GM12801 (cell line): ENCODE measurements around the gene PLPP4.

Source experiments
- CTCF ChIP-seq: IDR thresholded peaks from one replicate; pipeline ENCODE4 v1.5.1; 2011; ENCODE audit warnings: control low read depth; ENCODE audit not compliant: insufficient read length; ENCODE audit errors: extremely low read depth

The PLPP4 gene

DNA sequence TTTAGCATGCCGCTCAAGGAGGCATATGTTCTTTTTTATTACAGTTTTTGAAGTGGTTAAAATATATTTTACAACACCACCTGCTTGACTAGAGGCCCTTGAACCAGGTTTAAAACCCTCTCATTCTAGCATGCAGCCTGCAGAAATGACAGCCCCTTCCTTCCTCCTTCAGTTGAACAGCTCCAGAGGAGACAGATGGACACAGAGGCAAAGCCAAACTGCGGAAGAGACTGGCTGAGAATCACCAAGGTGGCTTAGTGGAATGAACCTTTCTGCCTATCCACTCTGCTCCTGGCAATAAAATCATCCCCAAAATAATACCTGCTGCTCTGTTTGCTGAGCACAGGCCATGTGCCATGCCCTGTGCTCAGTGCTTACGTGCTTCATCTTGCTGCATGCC is 23.9 kb upstream of the PLPP4 start:
- TF ChIP-seq CTCF = no peak

GRCh38 chr10:120436439-120437112 is 20.5 kb upstream of the PLPP4 start:
- TF ChIP-seq CTCF = no peak

- no peak for TF ChIP-seq CTCF
These were observed 19.5 kb upstream of the PLPP4 start for GRCh38 chr10:120437541-120437940.

DNA sequence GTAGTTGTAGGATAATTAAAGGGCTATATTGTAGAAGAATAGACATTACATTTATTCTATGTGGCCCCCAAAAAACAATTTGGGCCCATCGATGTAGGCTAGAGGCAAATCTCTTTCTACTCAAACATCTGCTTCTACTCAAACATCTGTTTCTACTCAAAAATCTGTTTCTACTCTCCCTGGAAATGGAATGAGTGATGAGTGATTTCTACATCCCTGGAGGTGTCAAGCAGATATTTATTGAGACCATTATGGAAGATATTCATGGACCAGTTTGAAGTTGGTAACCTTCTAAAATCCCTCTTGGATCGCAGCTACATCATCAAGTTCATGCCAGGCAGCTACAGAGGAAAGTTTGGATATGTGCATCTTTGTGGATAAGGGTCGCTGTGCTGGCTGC is 5.1 kb upstream of the PLPP4 start:
- TF ChIP-seq CTCF = no peak

GRCh38 chr10:120453319-120453718 is 3.7 kb upstream of the PLPP4 start:
- TF ChIP-seq CTCF = no peak

DNA sequence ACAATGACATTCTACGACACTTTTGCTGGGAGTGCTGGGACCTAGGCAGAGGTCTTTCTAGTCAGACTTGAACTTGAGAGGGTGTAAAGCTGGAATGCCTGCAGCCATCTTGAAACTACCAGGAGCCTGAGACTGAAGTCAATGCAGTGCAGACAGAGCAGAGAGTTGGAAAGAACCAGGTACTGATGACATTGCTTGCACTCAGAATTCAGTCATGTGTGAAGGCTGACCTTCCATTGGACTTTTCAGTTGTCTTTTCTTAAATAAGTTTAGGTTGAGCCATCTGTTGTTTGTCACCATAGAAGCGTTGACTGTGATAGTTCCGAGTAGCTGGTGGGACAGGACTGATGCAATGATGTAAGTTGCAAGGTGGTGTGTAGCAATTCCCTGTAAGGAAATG is 3.1 kb upstream of the PLPP4 start:
- no peak for TF ChIP-seq CTCF

GRCh38 chr10:120455004-120455403 is 2.0 kb upstream of the PLPP4 start:
- TF ChIP-seq CTCF = no peak
